Keratinocyte (primary cell): ENCODE measurements around the gene GPR160. TPM values are rescaled to one million over a fixed set of nuclear protein-coding genes. Genes with fewer than 3 reads are reported as not detected.

ENCODE experiments used
- DNase-seq: peaks from one replicate; pipeline ENCODE4 v3.0.0-alpha.2; 2011; ENCODE audit warnings: low read depth, missing footprints, low spot score
- FAIRE-seq: peaks from 2 replicates; lab custom pipeline; 2011; peaks lifted over from hg19 to GRCh38; lab: Jason Lieb, UNC
- H2AFZ ChIP-seq: 2 replicates; pipeline ENCODE4 v1.6.0; 2012; ENCODE audit warnings: low read length, control low read depth, inconsistent platforms; ENCODE audit not compliant: control insufficient read depth
- H3K27ac ChIP-seq: 2 replicates; pipeline ENCODE4 v1.5.1; 2011; ENCODE audit warnings: low read length; ENCODE audit not compliant: control insufficient read depth, insufficient read depth
- H3K27me3 ChIP-seq: 3 replicates; pipeline ENCODE4 v1.6.0; 2011; ENCODE audit warnings: low read length; ENCODE audit not compliant: control insufficient read depth, insufficient read depth; ENCODE audit errors: extremely low read depth
- H3K36me3 ChIP-seq, 2 experiments: 2 replicates in 1 of 2; 3 replicates in 1 of 2; pipeline ENCODE4 v1.5.1; 2011; ENCODE audit warnings: low read length in 2 of 2, mild to moderate bottlenecking in 1 of 2; ENCODE audit not compliant: control insufficient read depth in 2 of 2, insufficient read depth in 2 of 2; ENCODE audit errors: extremely low read depth in 1 of 2
- H3K4me1 ChIP-seq: 3 replicates; pipeline ENCODE4 v1.5.1; 2011; ENCODE audit warnings: low read length; ENCODE audit not compliant: control insufficient read depth, insufficient read depth; ENCODE audit errors: extremely low read depth
- H3K4me2 ChIP-seq: 3 replicates; pipeline ENCODE4 v1.6.0; 2011; ENCODE audit warnings: low read depth, low read length; ENCODE audit not compliant: control insufficient read depth, insufficient read depth; ENCODE audit errors: extremely low read depth
- H3K4me3 ChIP-seq, 3 experiments: fragments of 200-600 bp in 1 of 3; sonication (generic) in 1 of 3; 2 replicates in 2 of 3; 3 replicates in 1 of 3; pipeline ENCODE4 v1.5.1; 2011 to 2016; ENCODE audit warnings: low read length in 3 of 3, mild to moderate bottlenecking in 3 of 3, control low read depth in 2 of 3, inconsistent platforms in 1 of 3, low read depth in 1 of 3, mixed read lengths in 1 of 3, mixed run types in 1 of 3, moderate library complexity in 1 of 3; ENCODE audit not compliant: control insufficient read depth in 2 of 3, insufficient read depth in 2 of 3; ENCODE audit errors: extremely low read depth in 1 of 3
- H3K79me2 ChIP-seq: 2 replicates; pipeline ENCODE4 v1.6.0; 2012; ENCODE audit warnings: low read length; ENCODE audit not compliant: control insufficient read depth, insufficient read depth
- H3K9ac ChIP-seq: 3 replicates; pipeline ENCODE4 v1.6.0; 2011; ENCODE audit warnings: low read length; ENCODE audit not compliant: control insufficient read depth, insufficient read depth; ENCODE audit errors: extremely low read depth
- H3K9me1 ChIP-seq: 3 replicates; pipeline ENCODE4 v1.6.0; 2011; ENCODE audit warnings: low read length; ENCODE audit not compliant: control insufficient read depth, insufficient read depth; ENCODE audit errors: extremely low read depth
- H3K9me3 ChIP-seq: 2 replicates; pipeline ENCODE4 v1.5.1; 2012; ENCODE audit warnings: low read depth, low read length; ENCODE audit not compliant: control insufficient read depth
- H4K20me1 ChIP-seq: 3 replicates; pipeline ENCODE4 v1.6.0; 2011; ENCODE audit warnings: low read length; ENCODE audit not compliant: control insufficient read depth, insufficient read depth; ENCODE audit errors: extremely low read depth
- EZH2 ChIP-seq: IDR thresholded peaks from one replicate; pipeline ENCODE4 v1.6.1; 2012; ENCODE audit warnings: inconsistent platforms, mild to moderate bottlenecking, low read length, moderate library complexity
- dilution Hi-C: fragments of 300-500 bp; cut with MboI; formaldehyde crosslinking; loops from one replicate; pipeline ENCODE4 v1.7.0; 2020; ENCODE audit warnings: low sequenced_read_pairs; ENCODE audit not compliant: extremely low pct_ligation_motif_present
- polyA plus RNA-seq, 5 experiments: library from polyadenylated mRNA; depleted of rRNA in 3 of 5; stranded (reverse) in 3 of 5; stranded (forward) in 1 of 5; unstranded in 1 of 5; fragments of >200 nt; gene quantifications; 1 replicate in 1 of 5; 2 replicates in 3 of 5; 3 replicates in 1 of 5; pipeline versions ENCODE4 v1.2.1 to v1.2.3, GENCODE V29; 2011 to 2012; ENCODE audit warnings: missing spikeins in 2 of 5, low read depth in 1 of 5, low replicate concordance in 1 of 5
- TF ChIP-seq, protein P1 (sequence below), 3 experiments: IDR thresholded peaks in 1 of 3; conservative IDR thresholded peaks in 1 of 3; optimal IDR thresholded peaks in 1 of 3; 2 replicates in 2 of 3; 3 replicates in 1 of 3; pipeline versions ENCODE3 to v1.5.1; 2011; ENCODE audit warnings: low read length in 3 of 3, mild to moderate bottlenecking in 3 of 3, moderate library complexity in 2 of 3, control low read depth in 1 of 3, inconsistent platforms in 1 of 3; ENCODE audit not compliant: insufficient read depth in 2 of 3; ENCODE audit errors: extremely low read depth in 1 of 3

The GPR160 gene
- polyA plus RNA-seq, 1 donor (not counting 4 experiments of a cell fraction or from before 2014, with no cell fraction given): 0.22 TPM

DNA sequence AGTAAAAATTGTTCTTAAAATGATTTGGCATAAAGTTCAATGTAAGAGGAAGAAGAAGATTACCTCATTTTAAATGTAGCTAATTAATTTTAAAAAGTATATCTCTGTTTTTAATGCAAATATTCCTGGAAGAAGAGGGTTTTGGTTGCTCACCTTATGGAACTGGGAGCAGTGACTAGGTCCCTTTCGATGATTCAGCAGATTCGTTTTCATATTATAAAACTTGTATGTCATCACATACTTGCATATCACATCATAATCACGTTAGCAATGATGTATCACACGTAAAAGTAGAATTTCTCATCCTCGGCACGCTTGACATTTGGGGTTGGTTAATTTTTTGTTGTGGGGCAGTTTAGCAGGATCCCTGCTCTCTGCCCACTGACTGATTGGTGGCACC, 47.6 kb downstream of the GPR160 start:
- dilution Hi-C loops: no loop called here

DNA sequence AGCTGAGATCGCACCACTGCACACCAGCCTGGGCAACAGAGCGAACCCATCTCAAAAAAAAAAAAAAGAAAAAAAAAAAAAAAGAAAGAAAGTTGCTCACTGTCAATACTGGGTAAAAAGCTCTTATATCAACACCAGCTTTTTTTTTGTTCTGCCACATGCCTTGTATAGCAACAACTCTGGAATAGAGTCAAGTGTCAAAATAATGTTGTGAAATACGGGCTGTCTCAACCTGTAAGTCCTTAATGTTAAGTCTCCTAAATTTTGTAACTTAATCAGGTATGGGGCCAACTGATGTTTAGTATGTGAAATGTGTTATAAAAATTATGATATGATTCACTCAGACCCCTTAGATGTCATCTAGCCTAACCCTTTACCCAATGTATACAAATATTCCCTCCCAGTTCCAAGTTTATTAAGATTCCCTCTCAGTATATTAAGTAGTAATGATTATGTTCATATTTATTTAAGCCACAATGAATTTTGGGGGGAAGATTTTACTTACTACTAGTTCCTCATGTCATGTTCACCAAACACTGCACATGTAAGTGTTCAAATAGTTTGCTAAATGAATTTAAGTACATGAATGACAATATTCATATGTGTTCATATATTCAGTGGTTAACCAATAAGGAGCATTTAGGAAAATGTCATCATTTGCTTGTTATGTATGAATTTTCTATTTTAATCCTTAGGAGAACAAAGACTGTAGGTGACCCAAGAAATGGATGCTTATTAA, 52.2 kb downstream of the GPR160 start:
- DNase-seq (no peak), FAIRE-seq (no peak)
- Histone ChIP-seq H2AFZ (no peak overlapping the region), H3K79me2 (no peaks in the 10 kb centered on the region), H3K9ac (no peak overlapping the region), H3K36me3 (peaks cover 7% of the 10 kb centered on the region in 2 experiments), H3K4me3 (no peak overlapping the region), H3K4me1 (no peaks in the 10 kb centered on the region), H3K9me3 (no peaks in the 10 kb centered on the region), H3K27ac (no peak overlapping the region), H4K20me1 (no peaks in the 10 kb centered on the region), H3K4me2 (no peak overlapping the region), H3K27me3 (no peaks in the 10 kb centered on the region), H3K9me1 (no peaks in the 10 kb centered on the region)
- dilution Hi-C loops: no loop called here
- TF ChIP-seq, protein P1, sequence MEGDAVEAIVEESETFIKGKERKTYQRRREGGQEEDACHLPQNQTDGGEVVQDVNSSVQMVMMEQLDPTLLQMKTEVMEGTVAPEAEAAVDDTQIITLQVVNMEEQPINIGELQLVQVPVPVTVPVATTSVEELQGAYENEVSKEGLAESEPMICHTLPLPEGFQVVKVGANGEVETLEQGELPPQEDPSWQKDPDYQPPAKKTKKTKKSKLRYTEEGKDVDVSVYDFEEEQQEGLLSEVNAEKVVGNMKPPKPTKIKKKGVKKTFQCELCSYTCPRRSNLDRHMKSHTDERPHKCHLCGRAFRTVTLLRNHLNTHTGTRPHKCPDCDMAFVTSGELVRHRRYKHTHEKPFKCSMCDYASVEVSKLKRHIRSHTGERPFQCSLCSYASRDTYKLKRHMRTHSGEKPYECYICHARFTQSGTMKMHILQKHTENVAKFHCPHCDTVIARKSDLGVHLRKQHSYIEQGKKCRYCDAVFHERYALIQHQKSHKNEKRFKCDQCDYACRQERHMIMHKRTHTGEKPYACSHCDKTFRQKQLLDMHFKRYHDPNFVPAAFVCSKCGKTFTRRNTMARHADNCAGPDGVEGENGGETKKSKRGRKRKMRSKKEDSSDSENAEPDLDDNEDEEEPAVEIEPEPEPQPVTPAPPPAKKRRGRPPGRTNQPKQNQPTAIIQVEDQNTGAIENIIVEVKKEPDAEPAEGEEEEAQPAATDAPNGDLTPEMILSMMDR (optimal IDR thresholded peaks at IDR 0.05 in 1 of 3, IDR thresholded peaks at IDR 0.05 in 1 of 3, conservative IDR thresholded peaks at IDR 0.05 in 1 of 3; ENCODE audit: extremely low read depth in 1 of 3, insufficient read depth in 2 of 3, low read length in 3 of 3): no peak
- TF ChIP-seq EZH2: no peak

More for the DNA sequence above, 47.6 kb downstream of the GPR160 start:
- no peak for DNase-seq
- Histone ChIP-seq H3K36me3 (peaks cover 4 to 7% of the 10 kb centered on the region in 2 experiments), H3K4me3 (no peak overlapping the region), H3K4me1 (no peaks in the 10 kb centered on the region), H3K9me1 (no peaks in the 10 kb centered on the region), H2AFZ (no peak overlapping the region), H3K27ac (no peak overlapping the region), H3K4me2 (no peak overlapping the region), H3K79me2 (no peaks in the 10 kb centered on the region), H3K27me3 (no peaks in the 10 kb centered on the region), H3K9ac (no peak overlapping the region), H3K9me3 (no peaks in the 10 kb centered on the region), H4K20me1 (no peaks in the 10 kb centered on the region)
- FAIRE-seq: no peak
- TF ChIP-seq EZH2: no peak
- TF ChIP-seq, protein P1 (optimal IDR thresholded peaks at IDR 0.05 in 1 of 3, IDR thresholded peaks at IDR 0.05 in 1 of 3, conservative IDR thresholded peaks at IDR 0.05 in 1 of 3; ENCODE audit: extremely low read depth in 1 of 3, insufficient read depth in 2 of 3, low read length in 3 of 3): no peak
